Suprapubic skin (tissue), 3 donors: ENCODE data around the gene PFKFB3.

Source experiments
- CTCF ChIP-seq, 2 donors: fragments of 200-600 bp in 1 of 2; fragments of 450-650 bp in 1 of 2; sonication (generic) in 1 of 2; IDR thresholded peaks; one replicate each; pipeline ENCODE4 v1.5.1; 2016 to 2019; ENCODE audit warnings: antibody characterized with exemption in 2 of 2, mild to moderate bottlenecking in 1 of 2, moderate library complexity in 1 of 2
- POLR2A ChIP-seq, 2 donors: fragments of 450-650 bp; IDR thresholded peaks; one replicate each; pipeline ENCODE4 v1.6.1; 2017; ENCODE audit warnings: antibody characterized with exemption in 2 of 2, mild to moderate bottlenecking in 2 of 2, moderate library complexity in 2 of 2

DNA sequence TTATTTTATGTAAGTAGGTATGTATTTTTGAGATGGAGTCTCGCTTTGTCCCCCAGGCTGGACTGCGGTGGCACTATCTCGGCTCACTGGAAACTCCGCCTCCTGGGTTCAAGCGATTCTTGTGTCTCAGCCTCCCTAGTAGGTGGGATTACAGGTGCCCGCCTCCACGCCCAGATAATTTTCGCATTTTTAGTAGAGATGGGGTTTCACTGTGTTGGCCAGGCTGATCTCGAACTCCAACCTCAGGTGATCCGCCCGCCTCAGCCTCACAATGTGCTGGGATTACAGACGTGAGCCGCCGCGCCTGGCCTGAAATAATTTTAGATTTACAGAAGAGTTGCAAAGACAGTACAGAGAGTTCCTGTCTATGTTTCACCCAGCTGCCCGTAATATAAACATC is 37.5 kb downstream of the PFKFB3 start:
- TF ChIP-seq CTCF (IDR thresholded peaks at IDR 0.05) (no peak), POLR2A (IDR thresholded peaks at IDR 0.05) (no peak)
